C4-2B (cell line): ENCODE measurements around the gene SMARCB1.

Source experiments
- H3K27ac ChIP-seq: fragments of 450-650 bp; 2 replicates; pipeline ENCODE4 v1.5.1; 2017
- CTCF ChIP-seq: fragments of 450-650 bp; conservative IDR thresholded peaks from 2 replicates; pipeline ENCODE4 v1.5.1; 2017; ENCODE audit warnings: mild to moderate bottlenecking
- ZFX ChIP-seq: fragments of 450-650 bp; IDR thresholded peaks from 2 replicates; pipeline ENCODE4 v1.6.1; 2017

The SMARCB1 gene

GRCh38 chr22:23875801-23876200 lies 89.0 kb downstream of the SMARCB1 start:
- TF ChIP-seq ZFX (no peak), CTCF (no peak)

GRCh38 chr22:23877566-23877965 lies 90.8 kb downstream of the SMARCB1 start:
- no peak overlapping the region for H3K27ac ChIP-seq
- no peak for TF ChIP-seq ZFX
- no peak for TF ChIP-seq CTCF

More at GRCh38 chr22:23875801-23876200, 89.0 kb downstream of the SMARCB1 start:
- no peak overlapping the region for H3K27ac ChIP-seq

GRCh38 chr22:23878219-23878618 lies 91.5 kb downstream of the SMARCB1 start:
- H3K27ac ChIP-seq: no peak overlapping the region
- no peak for TF ChIP-seq CTCF
- no peak for TF ChIP-seq ZFX

- TF ChIP-seq CTCF: no peak
- no peak for TF ChIP-seq ZFX
- H3K27ac ChIP-seq: no peak overlapping the region
Observed at GRCh38 chr22:23882370-23882769, 95.6 kb downstream of the SMARCB1 start.

- no peak overlapping the region for H3K27ac ChIP-seq
- TF ChIP-seq ZFX (no peak), CTCF (no peak)
Observed at GRCh38 chr22:23883658-23884057, 96.9 kb downstream of the SMARCB1 start.

GRCh38 chr22:23884140-23884539 lies 97.4 kb downstream of the SMARCB1 start:
- H3K27ac ChIP-seq: no peak overlapping the region
- TF ChIP-seq ZFX (no peak), CTCF (no peak)
